RWPE2 (cell line): ENCODE data around the gene COPZ1.

Experiments used
- ATAC-seq: fragments of 200-7000 bp; cut with Tn5 transposase; 3 replicates; pipeline ENCODE4 v1.9.1; 2021; ENCODE audit warnings: low read depth
- DNase-seq: peaks from one replicate; pipeline ENCODE4 v3.0.0-alpha.2; 2020; ENCODE audit warnings: low spot score
- H3K27ac ChIP-seq: fragments of 450-650 bp; 2 replicates; pipeline ENCODE4 v1.5.1; 2017; ENCODE audit warnings: mild to moderate bottlenecking; ENCODE audit not compliant: poor library complexity, severe bottlenecking
- H3K27me3 ChIP-seq: fragments of 250-450 bp; sonication (Bioruptor Pico); 2 replicates; pipeline ENCODE4 v1.5.1; 2021; ENCODE audit warnings: mild to moderate bottlenecking, moderate library complexity; ENCODE audit not compliant: insufficient read depth, poor library complexity, severe bottlenecking
- H3K36me3 ChIP-seq: fragments of 250-450 bp; sonication (Bioruptor Pico); 2 replicates; pipeline ENCODE4 v1.5.1; 2020; ENCODE audit warnings: low read depth, mild to moderate bottlenecking, moderate library complexity
- H3K4me1 ChIP-seq: fragments of 250-450 bp; sonication (Bioruptor Pico); 2 replicates; pipeline ENCODE4 v1.5.1; 2021; ENCODE audit warnings: mild to moderate bottlenecking, moderate library complexity; ENCODE audit not compliant: insufficient read depth, poor library complexity, severe bottlenecking
- H3K4me3 ChIP-seq: fragments of 250-450 bp; sonication (Bioruptor Pico); 2 replicates; pipeline ENCODE4 v1.5.1; 2021; ENCODE audit warnings: mild to moderate bottlenecking, moderate library complexity; ENCODE audit not compliant: severe bottlenecking
- H3K9me3 ChIP-seq: fragments of 250-450 bp; sonication (Bioruptor Pico); 2 replicates; pipeline ENCODE4 v1.5.1; 2021; ENCODE audit warnings: mild to moderate bottlenecking, moderate library complexity; ENCODE audit not compliant: severe bottlenecking
- TF ChIP-seq, protein P1 (sequence below): fragments of 450-650 bp; IDR thresholded peaks from one replicate; pipeline ENCODE4 v1.5.1; 2017; ENCODE audit warnings: mild to moderate bottlenecking, moderate library complexity; ENCODE audit not compliant: poor library complexity, severe bottlenecking

The COPZ1 gene

DNA sequence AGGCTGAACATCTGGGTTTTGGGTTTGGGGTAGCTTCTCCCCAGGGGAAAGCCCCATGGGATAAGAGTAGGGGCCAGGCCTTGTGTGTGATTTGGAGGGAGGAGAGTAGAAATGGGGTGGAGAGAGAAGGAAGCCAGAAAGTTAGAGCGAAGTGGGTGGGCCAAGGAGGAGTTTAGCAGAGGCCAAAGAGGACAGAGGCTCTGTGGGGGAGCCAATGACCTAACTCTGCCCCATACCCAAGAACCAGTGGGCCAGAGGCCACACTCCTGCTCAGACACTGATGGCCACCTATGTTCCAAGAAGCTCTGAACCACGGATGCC, 50.3 kb downstream of the COPZ1 start:
- ATAC-seq (no peak), DNase-seq (no peak)
- no peak overlapping the region for H3K4me3 ChIP-seq
- no peaks in the 10 kb centered on the region for H3K9me3 ChIP-seq
- TF ChIP-seq, protein P1, sequence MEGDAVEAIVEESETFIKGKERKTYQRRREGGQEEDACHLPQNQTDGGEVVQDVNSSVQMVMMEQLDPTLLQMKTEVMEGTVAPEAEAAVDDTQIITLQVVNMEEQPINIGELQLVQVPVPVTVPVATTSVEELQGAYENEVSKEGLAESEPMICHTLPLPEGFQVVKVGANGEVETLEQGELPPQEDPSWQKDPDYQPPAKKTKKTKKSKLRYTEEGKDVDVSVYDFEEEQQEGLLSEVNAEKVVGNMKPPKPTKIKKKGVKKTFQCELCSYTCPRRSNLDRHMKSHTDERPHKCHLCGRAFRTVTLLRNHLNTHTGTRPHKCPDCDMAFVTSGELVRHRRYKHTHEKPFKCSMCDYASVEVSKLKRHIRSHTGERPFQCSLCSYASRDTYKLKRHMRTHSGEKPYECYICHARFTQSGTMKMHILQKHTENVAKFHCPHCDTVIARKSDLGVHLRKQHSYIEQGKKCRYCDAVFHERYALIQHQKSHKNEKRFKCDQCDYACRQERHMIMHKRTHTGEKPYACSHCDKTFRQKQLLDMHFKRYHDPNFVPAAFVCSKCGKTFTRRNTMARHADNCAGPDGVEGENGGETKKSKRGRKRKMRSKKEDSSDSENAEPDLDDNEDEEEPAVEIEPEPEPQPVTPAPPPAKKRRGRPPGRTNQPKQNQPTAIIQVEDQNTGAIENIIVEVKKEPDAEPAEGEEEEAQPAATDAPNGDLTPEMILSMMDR = no peak
- H3K27ac ChIP-seq = peak overlapping the region; percentile 54
- H3K27me3 ChIP-seq = no peaks in the 10 kb centered on the region
- H3K4me1 ChIP-seq = peaks cover 35% of the 10 kb centered on the region
- H3K36me3 ChIP-seq = peaks cover 69% of the 10 kb centered on the region

DNA sequence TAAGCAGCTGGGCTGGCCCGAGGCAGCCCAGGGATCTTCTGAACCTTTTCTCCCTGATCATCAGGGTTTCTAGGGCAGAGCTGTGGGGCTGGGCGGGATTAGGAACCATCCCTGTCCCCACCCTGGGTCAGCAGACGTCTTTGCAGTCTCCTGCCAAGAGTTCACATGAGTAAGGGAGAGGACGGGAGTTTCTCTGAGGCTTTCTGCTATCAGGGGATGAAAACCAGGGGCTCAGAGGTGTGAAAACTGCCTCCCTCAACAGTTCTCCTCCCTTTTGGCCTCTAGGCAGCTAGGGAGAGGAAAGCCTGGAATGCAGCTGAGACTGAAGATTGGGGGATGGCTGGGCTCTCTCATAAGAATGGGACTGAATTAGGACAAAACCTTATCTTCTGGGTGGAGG, 51.7 kb downstream of the COPZ1 start:
- DNase-seq (no peak), ATAC-seq (no peak)
- H3K4me1 ChIP-seq = peaks cover 34% of the 10 kb centered on the region
- no peaks in the 10 kb centered on the region for H3K27me3 ChIP-seq
- H3K9me3 ChIP-seq = no peaks in the 10 kb centered on the region
- H3K4me3 ChIP-seq = no peak overlapping the region
- peaks cover 73% of the 10 kb centered on the region for H3K36me3 ChIP-seq
- H3K27ac ChIP-seq = no peak overlapping the region
- TF ChIP-seq, protein P1 = no peak

GRCh38 chr12:54377007-54377406, 52.1 kb downstream of the COPZ1 start:
- ATAC-seq = no peak

DNA sequence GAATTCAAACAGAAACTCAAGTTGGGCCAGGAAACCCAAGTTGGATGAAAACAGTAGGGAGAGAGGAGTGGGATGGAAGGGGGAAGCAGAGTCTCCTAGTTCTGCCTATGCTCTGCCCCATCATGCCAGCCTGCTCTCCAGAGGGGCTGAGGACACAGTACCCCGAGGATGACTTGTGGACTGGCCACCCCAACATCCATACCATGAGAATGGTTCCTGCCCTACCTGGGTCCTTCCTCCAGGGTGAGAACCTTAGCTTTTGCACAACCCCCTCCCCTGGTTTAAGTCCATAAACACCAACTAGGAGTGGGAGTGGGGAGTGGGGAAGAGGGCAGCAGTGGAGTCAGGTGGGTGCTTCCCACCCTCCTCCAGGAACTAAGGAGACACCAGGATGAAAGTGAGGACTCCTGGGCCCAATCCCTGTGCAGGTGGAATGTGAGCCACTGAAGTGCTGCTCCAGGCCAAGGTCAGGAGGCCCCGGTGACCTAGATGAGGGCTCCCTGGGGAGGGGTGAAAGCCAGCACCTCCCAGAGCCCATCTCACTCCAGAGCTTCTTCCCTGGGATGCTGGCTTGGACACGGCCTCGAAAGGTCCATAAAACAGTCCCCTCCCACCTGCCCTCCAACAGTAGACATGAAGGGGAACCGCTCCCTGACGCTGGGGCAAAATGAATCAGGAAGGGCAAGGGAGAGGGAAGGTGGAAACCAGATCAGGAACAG, 53.0 kb downstream of the COPZ1 start:
- TF ChIP-seq, protein P1 = no peak
- no peak overlapping the region for H3K4me3 ChIP-seq
- no peak overlapping the region for H3K27ac ChIP-seq
- peaks cover 27% of the 10 kb centered on the region for H3K4me1 ChIP-seq
- no peaks in the 10 kb centered on the region for H3K9me3 ChIP-seq
- no peaks in the 10 kb centered on the region for H3K27me3 ChIP-seq
- no peak for ATAC-seq
- H3K36me3 ChIP-seq = peaks cover 77% of the 10 kb centered on the region
- DNase-seq = no peak

More at GRCh38 chr12:54377007-54377406, 52.1 kb downstream of the COPZ1 start:
- no peak for DNase-seq
- H3K4me1 ChIP-seq = peaks cover 30% of the 10 kb centered on the region
- H3K4me3 ChIP-seq = no peak overlapping the region
- H3K27ac ChIP-seq = no peak overlapping the region
- no peaks in the 10 kb centered on the region for H3K27me3 ChIP-seq
- H3K9me3 ChIP-seq = no peaks in the 10 kb centered on the region
- TF ChIP-seq, protein P1 = no peak
- peaks cover 73% of the 10 kb centered on the region for H3K36me3 ChIP-seq

- TF ChIP-seq, protein P1 = no peak
- DNase-seq (no peak), ATAC-seq (no peak)
- Histone ChIP-seq H3K9me3 (no peaks in the 10 kb centered on the region), H3K27me3 (no peaks in the 10 kb centered on the region), H3K4me1 (peaks cover 23% of the 10 kb centered on the region), H3K4me3 (peak overlapping the region; percentile 3), H3K27ac (no peak overlapping the region), H3K36me3 (peaks cover 75% of the 10 kb centered on the region)
Observed at GRCh38 chr12:54378796-54379397, 54.0 kb downstream of the COPZ1 start.
